HepG2 (cell line): ENCODE data around the gene FAM20A. TPM values are rescaled to one million over a fixed set of nuclear protein-coding genes. Genes with fewer than 3 reads are reported as not detected.

Source experiments
- ATM ChIP-seq: fragments of 450-650 bp; IDR thresholded peaks from 2 replicates; pipeline ENCODE4 v1.7.1; 2017; ENCODE audit warnings: mild to moderate bottlenecking, borderline replicate concordance
- BATF2 ChIP-seq: sonication (generic); formaldehyde crosslinking; IDR thresholded peaks from 2 replicates; pipeline ENCODE4 v1.8.0; 2022; ENCODE audit warnings: mild to moderate bottlenecking, missing genetic modification reagents, moderate library complexity
- ETS1 ChIP-seq: sonication (generic); formaldehyde crosslinking; IDR thresholded peaks from 2 replicates; pipeline ENCODE4 v1.4.0; 2020; ENCODE audit warnings: missing genetic modification reagents
- HHEX ChIP-seq: IDR thresholded peaks from 2 replicates; pipeline ENCODE4 v1.6.1; 2016; ENCODE audit warnings: control low read depth
- HOXA3 ChIP-seq: sonication (generic); formaldehyde crosslinking; IDR thresholded peaks from 2 replicates; pipeline ENCODE4 v1.5.0; 2020; ENCODE audit warnings: missing genetic modification reagents
- ISX ChIP-seq: sonication (generic); formaldehyde crosslinking; conservative IDR thresholded peaks from 2 replicates; pipeline ENCODE4 v1.5.0; 2020; ENCODE audit warnings: missing genetic modification reagents
- LBX2 ChIP-seq: sonication (generic); formaldehyde crosslinking; IDR thresholded peaks from 2 replicates; pipeline ENCODE4 v1.5.0; 2020; ENCODE audit warnings: missing genetic modification reagents, mild to moderate bottlenecking, borderline replicate concordance
- NFATC3 ChIP-seq: sonication (generic); formaldehyde crosslinking; IDR thresholded peaks from 2 replicates; pipeline ENCODE4 v1.5.1; 2020; ENCODE audit warnings: mild to moderate bottlenecking, missing genetic modification reagents
- PAXIP1 ChIP-seq: sonication (generic); formaldehyde crosslinking; conservative IDR thresholded peaks from 2 replicates; pipeline ENCODE4 v1.4.0; 2020; ENCODE audit warnings: mild to moderate bottlenecking, missing genetic modification reagents, moderate library complexity
- POLR2G ChIP-seq: fragments of 200-400 bp; formaldehyde crosslinking; IDR thresholded peaks from 2 replicates; pipeline ENCODE4 v1.6.1; 2018; ENCODE audit warnings: mild to moderate bottlenecking, low read depth, low read length, moderate library complexity
- RBM39 ChIP-seq: fragments of 200-400 bp; formaldehyde crosslinking; IDR thresholded peaks from one replicate; pipeline ENCODE4 v1.6.1; 2018; ENCODE audit warnings: antibody characterized with exemption, mild to moderate bottlenecking, low read depth, low read length; ENCODE audit not compliant: poor library complexity, severe bottlenecking
- TAF1 ChIP-seq: sonication (generic); formaldehyde crosslinking; IDR thresholded peaks from 2 replicates; pipeline ENCODE4 v1.4.0; 2020; ENCODE audit warnings: missing genetic modification reagents
- ZFP36L1 ChIP-seq: sonication (generic); formaldehyde crosslinking; IDR thresholded peaks from 2 replicates; pipeline ENCODE4 v1.8.0; 2022; ENCODE audit warnings: mild to moderate bottlenecking, missing genetic modification reagents, moderate library complexity
- ZFYVE20 ChIP-seq: sonication (generic); formaldehyde crosslinking; IDR thresholded peaks from 2 replicates; pipeline ENCODE4 v1.8.0; 2023; ENCODE audit warnings: low read depth, mild to moderate bottlenecking, moderate library complexity, missing genetic modification reagents, borderline replicate concordance
- ZKSCAN5 ChIP-seq: sonication (generic); formaldehyde crosslinking; IDR thresholded peaks from 2 replicates; pipeline ENCODE4 v1.5.1; 2020; ENCODE audit warnings: mild to moderate bottlenecking, missing genetic modification reagents
- ZNF225 ChIP-seq: sonication (generic); formaldehyde crosslinking; IDR thresholded peaks from 2 replicates; pipeline ENCODE4 v1.4.0; 2020; ENCODE audit warnings: mild to moderate bottlenecking, missing genetic modification reagents
- ZNF30 ChIP-seq: sonication (generic); formaldehyde crosslinking; IDR thresholded peaks from 2 replicates; pipeline ENCODE4 v1.5.0; 2020; ENCODE audit warnings: mild to moderate bottlenecking, missing genetic modification reagents
- ZNF597 ChIP-seq: sonication (generic); formaldehyde crosslinking; IDR thresholded peaks from 2 replicates; pipeline ENCODE4 v1.5.0; 2020; ENCODE audit warnings: missing genetic modification reagents
- ZNF746 ChIP-seq: sonication (generic); formaldehyde crosslinking; IDR thresholded peaks from 2 replicates; pipeline ENCODE4 v1.8.0; 2022; ENCODE audit warnings: mild to moderate bottlenecking, missing genetic modification reagents
- ZNF800 ChIP-seq: sonication (generic); formaldehyde crosslinking; IDR thresholded peaks from 2 replicates; pipeline ENCODE4 v1.4.0; 2020; ENCODE audit warnings: missing genetic modification reagents
- ZNF879 ChIP-seq: sonication (generic); formaldehyde crosslinking; IDR thresholded peaks from 2 replicates; pipeline ENCODE4 v1.8.1; 2023; ENCODE audit warnings: missing genetic modification reagents
- polyA plus RNA-seq, 8 experiments: library from polyadenylated mRNA; depleted of rRNA in 3 of 8; stranded (reverse) in 7 of 8; unstranded in 1 of 8; fragments of >200 nt; fragmentation: Illumina TruSeq in 4 of 8; extraction: Trizol in 4 of 8; gene quantifications; 2 replicates each; pipeline versions ENCODE4 v1.2.1 to v1.2.3, GENCODE V29; 2011 to 2016; ENCODE audit warnings: low read depth in 4 of 8, missing spikeins in 1 of 8, mixed read lengths in 1 of 8; ENCODE audit not compliant: insufficient read depth in 1 of 8
- total RNA-seq, 5 experiments: library from RNA; depleted of rRNA; stranded (reverse); fragments of >200 nt; fragmentation: Illumina TruSeq; extraction: Trizol; gene quantifications; 2 replicates each; pipeline ENCODE4 v1.2.3, GENCODE V29; 2016; ENCODE audit warnings: low read depth in 1 of 5

The FAM20A gene
- total and polyA plus RNA-seq, 2 of the 13 experiments (the other 11 are each of a cell fraction or from before 2014, with no cell fraction given): 9.3 to 20.7 TPM

- TF ChIP-seq ZNF597 (no peak), PAXIP1 (CRISPR knock-in tag) (no peak), RBM39 (peak; percentile 88), ZNF800 (CRISPR knock-in tag) (no peak), HHEX (CRISPR knock-in tag) (no peak), ZFYVE20 (CRISPR knock-in tag) (no peak), ZNF225 (0 out of 2 replicates have a peak, but pooled peaks have one; percentile 43), ZNF30 (no peak), POLR2G (peak; percentile 78), ZFP36L1 (CRISPR knock-in tag) (no peak), LBX2 (CRISPR knock-in tag) (no peak), ZKSCAN5 (CRISPR knock-in tag) (no peak), ISX (CRISPR knock-in tag) (no peak), TAF1 (CRISPR knock-in tag) (peak; percentile 87), ETS1 (no peak; the same call in 1 of the 2 replicates), HOXA3 (CRISPR knock-in tag) (peak; percentile 98), ZNF746 (CRISPR knock-in tag) (no peak), ZNF879 (CRISPR knock-in tag) (no peak), NFATC3 (CRISPR knock-in tag) (0 out of 2 replicates have a peak, but pooled peaks have one; percentile 68), BATF2 (CRISPR knock-in tag) (0 out of 2 replicates have a peak, but pooled peaks have one; percentile 5), ATM (no peak)
These were observed 88.8 kb downstream of the FAM20A start, which contains the start of gene PRKAR1A (continued) for GRCh38 chr17:68512247-68512959.
